ENCODE data around the gene KLF16. TPM values are rescaled to one million over a fixed set of nuclear protein-coding genes. Genes with fewer than 3 reads are reported as not detected.

Gene KLF16
- total RNA-seq, 1 donor from 2014 or later: 18.9 TPM

- Mint-ChIP-seq H3K9me3 (no peaks in the 10 kb centered on the region), H3K36me3 (ENCODE audit: low read depth) (peaks cover 4% of the 10 kb centered on the region), H3K27ac (ENCODE audit: unreplicated experiment) (no peak overlapping the region), H3K4me1 (peaks cover 9% of the 10 kb centered on the region), H3K27me3 (ENCODE audit: low read depth) (no peaks in the 10 kb centered on the region), H3K4me3 (no peak overlapping the region)
- TF ChIP-seq, protein P1, sequence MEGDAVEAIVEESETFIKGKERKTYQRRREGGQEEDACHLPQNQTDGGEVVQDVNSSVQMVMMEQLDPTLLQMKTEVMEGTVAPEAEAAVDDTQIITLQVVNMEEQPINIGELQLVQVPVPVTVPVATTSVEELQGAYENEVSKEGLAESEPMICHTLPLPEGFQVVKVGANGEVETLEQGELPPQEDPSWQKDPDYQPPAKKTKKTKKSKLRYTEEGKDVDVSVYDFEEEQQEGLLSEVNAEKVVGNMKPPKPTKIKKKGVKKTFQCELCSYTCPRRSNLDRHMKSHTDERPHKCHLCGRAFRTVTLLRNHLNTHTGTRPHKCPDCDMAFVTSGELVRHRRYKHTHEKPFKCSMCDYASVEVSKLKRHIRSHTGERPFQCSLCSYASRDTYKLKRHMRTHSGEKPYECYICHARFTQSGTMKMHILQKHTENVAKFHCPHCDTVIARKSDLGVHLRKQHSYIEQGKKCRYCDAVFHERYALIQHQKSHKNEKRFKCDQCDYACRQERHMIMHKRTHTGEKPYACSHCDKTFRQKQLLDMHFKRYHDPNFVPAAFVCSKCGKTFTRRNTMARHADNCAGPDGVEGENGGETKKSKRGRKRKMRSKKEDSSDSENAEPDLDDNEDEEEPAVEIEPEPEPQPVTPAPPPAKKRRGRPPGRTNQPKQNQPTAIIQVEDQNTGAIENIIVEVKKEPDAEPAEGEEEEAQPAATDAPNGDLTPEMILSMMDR (conservative IDR thresholded peaks at IDR 0.05): no peak
- no peak for DNase-seq (ENCODE audit: low read depth, low spot score)
These were observed 46.3 kb upstream of the KLF16 start for GRCh38 chr19:1909761-1910080.

GRCh38 chr19:1908364-1908678 is 44.9 kb upstream of the KLF16 start:
- Mint-ChIP-seq H3K27ac (ENCODE audit: unreplicated experiment) (no peak overlapping the region), H3K27me3 (ENCODE audit: low read depth) (no peaks in the 10 kb centered on the region), H3K36me3 (ENCODE audit: low read depth) (peaks cover 3% of the 10 kb centered on the region), H3K9me3 (no peaks in the 10 kb centered on the region), H3K4me1 (peaks cover 19% of the 10 kb centered on the region), H3K4me3 (no peak overlapping the region)
- TF ChIP-seq, protein P1 (conservative IDR thresholded peaks at IDR 0.05): no peak
- DNase-seq (ENCODE audit: low read depth, low spot score): no peak

- Mint-ChIP-seq H3K4me3 (peak overlapping the region; percentile 49), H3K27me3 (ENCODE audit: low read depth) (no peaks in the 10 kb centered on the region), H3K4me1 (peaks cover 19% of the 10 kb centered on the region), H3K27ac (ENCODE audit: unreplicated experiment) (no peak overlapping the region), H3K9me3 (no peaks in the 10 kb centered on the region), H3K36me3 (ENCODE audit: low read depth) (no peaks in the 10 kb centered on the region)
- TF ChIP-seq, protein P1 (conservative IDR thresholded peaks at IDR 0.05): no peak
- DNase-seq (ENCODE audit: low read depth, low spot score): no peak
These were observed 44.4 kb upstream of the KLF16 start for GRCh38 chr19:1907563-1908363.

GRCh38 chr19:1906985-1907562 is 43.7 kb upstream of the KLF16 start:
- TF ChIP-seq, protein P1 (conservative IDR thresholded peaks at IDR 0.05): no peak
- no peaks in the 10 kb centered on the region for H3K36me3 Mint-ChIP-seq (ENCODE audit: low read depth)
- H3K9me3 Mint-ChIP-seq: no peaks in the 10 kb centered on the region
- peaks cover 19% of the 10 kb centered on the region for H3K4me1 Mint-ChIP-seq
- H3K27me3 Mint-ChIP-seq (ENCODE audit: low read depth): no peaks in the 10 kb centered on the region
- no peak for DNase-seq (ENCODE audit: low read depth, low spot score)
- no peak overlapping the region for H3K27ac Mint-ChIP-seq (ENCODE audit: unreplicated experiment)
- H3K4me3 Mint-ChIP-seq: peak overlapping the region; percentile 78

DNA sequence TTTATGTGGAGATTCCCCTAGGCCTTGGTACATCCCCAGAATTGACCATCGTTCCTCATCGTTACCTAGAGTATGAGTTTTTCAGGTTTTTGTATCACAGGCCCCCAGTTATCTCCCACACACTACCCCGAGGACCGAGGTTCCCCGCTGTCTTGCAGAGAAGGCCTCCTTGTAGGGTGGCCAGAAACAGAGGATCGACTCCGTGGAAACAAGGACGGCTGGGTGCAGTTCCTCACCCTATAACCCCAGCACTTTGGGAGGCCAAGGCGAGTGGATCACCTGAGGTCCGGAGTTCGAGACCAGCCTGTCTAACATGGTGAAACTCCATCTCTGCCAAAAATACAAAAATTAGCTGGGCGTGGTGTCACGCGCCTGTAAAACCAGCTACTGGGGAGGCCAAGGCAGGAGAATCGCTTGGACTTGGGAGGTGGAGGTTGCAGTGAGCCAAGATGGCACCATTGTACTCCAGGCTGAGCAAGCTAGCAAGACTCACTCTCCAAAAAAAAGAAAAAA is 42.5 kb upstream of the KLF16 start:
- Mint-ChIP-seq H3K9me3 (no peaks in the 10 kb centered on the region), H3K4me1 (peaks cover 19% of the 10 kb centered on the region), H3K27me3 (ENCODE audit: low read depth) (no peaks in the 10 kb centered on the region), H3K36me3 (ENCODE audit: low read depth) (no peaks in the 10 kb centered on the region), H3K4me3 (peak overlapping the region; percentile 90), H3K27ac (ENCODE audit: unreplicated experiment) (peak overlapping the region; percentile 96)
- DNase-seq (ENCODE audit: low read depth, low spot score): no peak
- TF ChIP-seq, protein P1 (conservative IDR thresholded peaks at IDR 0.05): no peak
